SK-N-SH (cell line): ENCODE measurements around the gene RNF32. TPM values are rescaled to one million over a fixed set of nuclear protein-coding genes. Genes with fewer than 3 reads are reported as not detected.

Source experiments
- CTCF ChIA-PET: fragments of 300-600, 350-600 bp; formaldehyde crosslinking; extraction: SDS; loops from one replicate; lab custom pipeline; 2021; lab: Yijun Ruan, JAX
- POLR2A ChIA-PET: fragments of 350-600 bp; sonication (Branson Sonifier 250); formaldehyde crosslinking; extraction: SDS; loops from one replicate; lab custom pipeline; 2020; ENCODE audit warnings: antibody characterized with exemption, inconsistent platforms; lab: Yijun Ruan, JAX
- DNase-seq: peaks from one replicate; pipeline ENCODE4 v3.0.0; 2012
- H2AFZ ChIP-seq: fragments of 200-600 bp; sonication (generic); 2 replicates; pipeline ENCODE4 v1.8.1; 2016; ENCODE audit warnings: antibody characterized with exemption, mild to moderate bottlenecking, low read depth
- H3F3A ChIP-seq: fragments of 200-600 bp; sonication (generic); replicated peaks from 2 replicates; pipeline ENCODE3; 2016; ENCODE audit warnings: antibody characterized with exemption, mild to moderate bottlenecking; ENCODE audit not compliant: insufficient read depth
- H3K27ac ChIP-seq, 2 experiments: fragments of 200-500 bp in 1 of 2; fragments of 200-600 bp in 1 of 2; sonication (Bioruptor generic) in 1 of 2; sonication (generic), shearing (Covaris generic) in 1 of 2; 2 replicates each; pipeline versions ENCODE4 v1.5.1 to v1.6.1; 2014 to 2016; ENCODE audit warnings: low read depth in 2 of 2, inconsistent platforms in 1 of 2, low read length in 1 of 2, mild to moderate bottlenecking in 1 of 2, mixed read lengths in 1 of 2
- H3K27me3 ChIP-seq: fragments of 200-600 bp; sonication (generic), shearing (Covaris generic); 2 replicates; pipeline ENCODE4 v1.6.1; 2016; ENCODE audit warnings: mixed run types; ENCODE audit not compliant: insufficient read depth
- H3K36me3 ChIP-seq, 2 experiments: fragments of 200-500 bp in 1 of 2; fragments of 200-600 bp in 1 of 2; sonication (Bioruptor generic) in 1 of 2; sonication (generic) in 1 of 2; replicated peaks in 1 of 2; 2 replicates each; pipeline versions ENCODE3 to v1.5.1; 2014 to 2016; ENCODE audit warnings: low read length in 1 of 2, mild to moderate bottlenecking in 1 of 2; ENCODE audit not compliant: insufficient read depth in 2 of 2, control insufficient read depth in 1 of 2
- H3K4me1 ChIP-seq, 2 experiments: fragments of 200-500 bp in 1 of 2; fragments of 200-600 bp in 1 of 2; sonication (Bioruptor generic) in 1 of 2; sonication (generic), shearing (Covaris generic) in 1 of 2; 2 replicates each; pipeline versions ENCODE4 v1.5.1 to v1.6.1; 2014 to 2016; ENCODE audit warnings: low read depth in 1 of 2, low read length in 1 of 2, mixed run types in 1 of 2; ENCODE audit not compliant: insufficient read depth in 2 of 2, control insufficient read depth in 1 of 2
- H3K4me2 ChIP-seq: fragments of 200-600 bp; sonication (generic), shearing (Covaris generic); 2 replicates; pipeline ENCODE4 v1.6.1; 2017; ENCODE audit warnings: mixed run types
- H3K4me3 ChIP-seq, 2 experiments: fragments of 200-500 bp in 1 of 2; fragments of 200-600 bp in 1 of 2; sonication (Bioruptor generic) in 1 of 2; sonication (generic), shearing (Covaris generic) in 1 of 2; 2 replicates each; pipeline versions ENCODE4 v1.5.1 to v1.8.1; 2014 to 2016; ENCODE audit warnings: low read depth in 2 of 2, inconsistent platforms in 1 of 2, low read length in 1 of 2, mild to moderate bottlenecking in 1 of 2, mixed read lengths in 1 of 2, moderate library complexity in 1 of 2
- H3K79me2 ChIP-seq: fragments of 200-600 bp; sonication (generic); 2 replicates; pipeline ENCODE4 v1.8.1; 2017; ENCODE audit warnings: mild to moderate bottlenecking; ENCODE audit not compliant: insufficient read depth
- H3K9ac ChIP-seq: fragments of 200-600 bp; sonication (generic); 2 replicates; pipeline ENCODE4 v1.6.1; 2017; ENCODE audit warnings: mixed run types
- H3K9me2 ChIP-seq: fragments of 200-600 bp; sonication (generic); 2 replicates; pipeline ENCODE4 v1.6.1; 2017; ENCODE audit warnings: mixed run types
- H3K9me3 ChIP-seq: fragments of 200-600 bp; sonication (generic); 2 replicates; pipeline ENCODE4 v1.6.1; 2017; ENCODE audit warnings: mixed run types, mild to moderate bottlenecking, moderate library complexity
- H4K20me1 ChIP-seq: fragments of 200-600 bp; sonication (generic); 2 replicates; pipeline ENCODE4 v1.6.1; 2017; ENCODE audit warnings: mild to moderate bottlenecking, mixed run types; ENCODE audit not compliant: insufficient read depth
- CTCF ChIP-seq: fragments of 200-600 bp; sonication (generic); IDR thresholded peaks from 2 replicates; pipeline ENCODE4 v1.6.1; 2017; ENCODE audit warnings: antibody characterized with exemption, mild to moderate bottlenecking, moderate library complexity
- ELF1 ChIP-seq: IDR thresholded peaks from 2 replicates; pipeline ENCODE4 v1.4.0; 2012
- FOXJ3 ChIP-seq: sonication (generic); formaldehyde crosslinking; IDR thresholded peaks from 2 replicates; pipeline ENCODE4 v1.5.1; 2020; ENCODE audit warnings: mild to moderate bottlenecking, missing genetic modification reagents
- MEF2A ChIP-seq: IDR thresholded peaks from 2 replicates; pipeline ENCODE4 v1.4.0; 2012; ENCODE audit warnings: low read depth, borderline replicate concordance
- NRF1 ChIP-seq: IDR thresholded peaks from 2 replicates; pipeline ENCODE4 v1.6.1; 2012; ENCODE audit warnings: low read depth, mild to moderate bottlenecking, low read length
- PBX3 ChIP-seq: IDR thresholded peaks from 2 replicates; pipeline ENCODE4; 2012
- REST ChIP-seq: IDR thresholded peaks from 2 replicates; pipeline ENCODE4 v1.6.1; 2012; ENCODE audit warnings: mild to moderate bottlenecking, low read depth, low read length, moderate library complexity
- USF2 ChIP-seq: fragments of 150-350 bp; IDR thresholded peaks from 2 replicates; pipeline ENCODE4 v1.6.1; 2017; ENCODE audit warnings: antibody characterized with exemption, low read length, low read depth, borderline replicate concordance
- ZBTB33 ChIP-seq: IDR thresholded peaks from 2 replicates; pipeline ENCODE4 v1.4.0; 2012; ENCODE audit warnings: low read depth, borderline replicate concordance
- WGBS: methylation state at CpG from one replicate; pipeline ENCODE4 v1.1.6; 2017; ENCODE audit warnings: low lambda C conversion rate; 5-methylcytosine and 5-hydroxymethylcytosine counted together
- polyA plus RNA-seq, 3 experiments: library from polyadenylated mRNA; depleted of rRNA; stranded (reverse); fragments of >200 nt; gene quantifications; 2 replicates each; pipeline ENCODE4 v1.2.3, GENCODE V29; 2012

Gene RNF32
- polyA plus RNA-seq, 1 of the 3 experiments (the other 2 are of a cell fraction), result 2.3 TPM

- Histone ChIP-seq H3K9ac (no peak overlapping the region), H3K9me2 (no peaks in the 10 kb centered on the region), H3K4me1 (peaks cover 0 to 5% of the 10 kb centered on the region in 2 experiments; a peak in 2 of 4 replicates), H4K20me1 (no peaks in the 10 kb centered on the region), H3K4me3 (no peak overlapping the region), H3K4me2 (no peak overlapping the region), H3K9me3 (no peaks in the 10 kb centered on the region), H2AFZ (no peak overlapping the region), H3K79me2 (no peaks in the 10 kb centered on the region), H3F3A (no peaks in the 10 kb centered on the region), H3K36me3 (no peaks in the 10 kb centered on the region), H3K27ac (no peak overlapping the region), H3K27me3 (no peaks in the 10 kb centered on the region)
- DNase-seq, result no peak
- WGBS, result 53% methylated on average over 3 of the region's 3 CpGs
- ChIA-PET POLR2A (no interaction called here), CTCF (no interaction called here)
- no peak for TF ChIP-seq ELF1
- TF ChIP-seq NRF1, result no peak
- no peak for TF ChIP-seq USF2
- no peak for TF ChIP-seq PBX3
- TF ChIP-seq CTCF, result no peak
- no peak for TF ChIP-seq REST
- no peak for TF ChIP-seq MEF2A
- no peak for TF ChIP-seq ZBTB33
- no peak for TF ChIP-seq FOXJ3 (CRISPR knock-in tag)
Observed at GRCh38 chr7:156634117-156634516, 6.5 kb upstream of the RNF32 start.
